ENCODE measurements around the gene OARD1.

The OARD1 gene

GRCh38 chr6:41014780-41015179, 57.4 kb downstream of the OARD1 start:
- TF ChIP-seq, protein P1, sequence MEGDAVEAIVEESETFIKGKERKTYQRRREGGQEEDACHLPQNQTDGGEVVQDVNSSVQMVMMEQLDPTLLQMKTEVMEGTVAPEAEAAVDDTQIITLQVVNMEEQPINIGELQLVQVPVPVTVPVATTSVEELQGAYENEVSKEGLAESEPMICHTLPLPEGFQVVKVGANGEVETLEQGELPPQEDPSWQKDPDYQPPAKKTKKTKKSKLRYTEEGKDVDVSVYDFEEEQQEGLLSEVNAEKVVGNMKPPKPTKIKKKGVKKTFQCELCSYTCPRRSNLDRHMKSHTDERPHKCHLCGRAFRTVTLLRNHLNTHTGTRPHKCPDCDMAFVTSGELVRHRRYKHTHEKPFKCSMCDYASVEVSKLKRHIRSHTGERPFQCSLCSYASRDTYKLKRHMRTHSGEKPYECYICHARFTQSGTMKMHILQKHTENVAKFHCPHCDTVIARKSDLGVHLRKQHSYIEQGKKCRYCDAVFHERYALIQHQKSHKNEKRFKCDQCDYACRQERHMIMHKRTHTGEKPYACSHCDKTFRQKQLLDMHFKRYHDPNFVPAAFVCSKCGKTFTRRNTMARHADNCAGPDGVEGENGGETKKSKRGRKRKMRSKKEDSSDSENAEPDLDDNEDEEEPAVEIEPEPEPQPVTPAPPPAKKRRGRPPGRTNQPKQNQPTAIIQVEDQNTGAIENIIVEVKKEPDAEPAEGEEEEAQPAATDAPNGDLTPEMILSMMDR (conservative IDR thresholded peaks at IDR 0.05; ENCODE audit: low read length), result no peak
- DNase-seq (ENCODE audit: low read depth), result no peak
- no peak overlapping the region for H3K4me3 ChIP-seq (ENCODE audit: low read length)
